Limb (tissue), 2 donors: ENCODE results near the gene NTF4.

ENCODE experiments used
- DNase-seq, 2 donors: peaks; one replicate each; pipeline ENCODE4 v3.0.0-alpha.2; 2016; ENCODE audit errors: extremely low spot score in 2 of 2

The NTF4 gene

GRCh38 chr19:49064768-49065611, at the start of gene NTF4:
Gene NTF4 (minus strand): TSS chr19:49064818. CDS start chr19:49061997, 2,821 bp downstream.
- peak in 1 of 2 donors; percentile 75 for DNase-seq

GRCh38 chr19:49113762-49114629, 49.4 kb upstream of the NTF4 start, which contains the start of gene LIN7B:
Gene LIN7B (plus strand): TSS chr19:49114370. CDS start chr19:49114405, 35 bp downstream.
- DNase-seq = peak; percentile 74 to 89

GRCh38 chr19:49111218-49111998, 46.8 kb upstream of the NTF4 start:
- no peak for DNase-seq

- DNase-seq = no peak
Observed at GRCh38 chr19:49110567-49110966, 45.9 kb upstream of the NTF4 start.

GRCh38 chr19:49109569-49110233, 45.1 kb upstream of the NTF4 start:
- DNase-seq = no peak

GRCh38 chr19:49109051-49109450, 44.4 kb upstream of the NTF4 start:
- DNase-seq = no peak

GRCh38 chr19:49107625-49108459, 43.2 kb upstream of the NTF4 start:
- DNase-seq = no peak

GRCh38 chr19:49106648-49107135, 42.1 kb upstream of the NTF4 start:
- DNase-seq = peak in 1 of 2 donors; percentile 68

- DNase-seq = peak in 1 of 2 donors; percentile 69
Observed at GRCh38 chr19:49104229-49104864, 39.7 kb upstream of the NTF4 start.

GRCh38 chr19:49103331-49104085, 38.9 kb upstream of the NTF4 start:
- no peak for DNase-seq

- DNase-seq = no peak
Observed at GRCh38 chr19:49102303-49102702, 37.7 kb upstream of the NTF4 start.

- DNase-seq = no peak
Observed at GRCh38 chr19:49101160-49101559, 36.5 kb upstream of the NTF4 start.

- DNase-seq = no peak
Observed at GRCh38 chr19:49098795-49099194, 34.2 kb upstream of the NTF4 start.

- peak; percentile 70 to 80 for DNase-seq
Observed at GRCh38 chr19:49097453-49098288, 33.1 kb upstream of the NTF4 start.

- no peak for DNase-seq
Observed at GRCh38 chr19:49094505-49095482, 30.2 kb upstream of the NTF4 start.

GRCh38 chr19:49092686-49093085, 28.1 kb upstream of the NTF4 start:
- DNase-seq = no peak
